ENCODE data around the gene ASCC1.

GRCh38 chr10:72062382-72062781 lies 153.7 kb downstream of the ASCC1 start:
- TF ChIP-seq CTCF (IDR thresholded peaks at IDR 0.05; ENCODE audit: extremely low read depth in 1 of 2, insufficient read depth in 1 of 2, low read depth in 1 of 2, low read length in 2 of 2) (no peak), POLR2A (IDR thresholded peaks at IDR 0.05; ENCODE audit: low read depth, low read length) (no peak), EZH2 (IDR thresholded peaks at IDR 0.05; ENCODE audit: borderline replicate concordance, low read depth, low read length, severe bottlenecking) (no peak)
